Right lobe of liver (tissue), 6 donors: ENCODE results near the gene CAMKK2. TPM values are rescaled to one million over a fixed set of nuclear protein-coding genes. Genes with fewer than 3 reads are reported as not detected.
"Not testable (repeated sequence)": the region's sequence is repeated elsewhere in the genome, so short reads cannot be mapped to it uniquely, and the experiment has no call there.

Experiments
- ATAC-seq, 4 donors: fragments of 200-7000 bp; cut with Tn5 transposase; one replicate each; pipeline ENCODE4 v1.9.1; 2020; ENCODE audit warnings: mild to moderate bottlenecking in 4 of 4, moderate library complexity in 4 of 4
- DNase-seq, 3 donors: peaks; one replicate each; pipeline ENCODE4 v3.0.0-alpha.2; 2020
- H3K27ac ChIP-seq, 3 donors: fragments of 200-600 bp; one replicate each; pipeline ENCODE4 v1.8.0; 2022
- H3K27me3 ChIP-seq, 2 donors: fragments of 200-600 bp; one replicate each; pipeline ENCODE4 v1.8.0; 2022
- H3K36me3 ChIP-seq, 4 donors: fragments of 200-600 bp; sonication (generic) in 1 of 4; one replicate each; pipeline versions ENCODE4 v1.5.1 to v1.8.0; 2017 to 2022; ENCODE audit warnings: control low read depth in 1 of 4
- H3K4me1 ChIP-seq, 4 donors: fragments of 200-600 bp; sonication (generic) in 1 of 4; one replicate each; pipeline versions ENCODE4 v1.5.1 to v1.8.0; 2017 to 2022; ENCODE audit warnings: control low read depth in 1 of 4
- H3K4me3 ChIP-seq, 3 donors: fragments of 200-600 bp; one replicate each; pipeline ENCODE4 v1.8.0; 2022
- H3K9me3 ChIP-seq, 4 donors: fragments of 200-600 bp; sonication (generic) in 1 of 4; one replicate each; pipeline versions ENCODE4 v1.5.1 to v1.8.0; 2017 to 2022; ENCODE audit warnings: control low read depth in 1 of 4
- CTCF ChIP-seq, 4 donors: fragments of 200-600 bp in 3 of 4; fragments of 450-650 bp in 1 of 4; IDR thresholded peaks; one replicate each; pipeline versions ENCODE4 v1.5.1 to v1.8.0; 2016 to 2022; ENCODE audit warnings: antibody characterized with exemption in 4 of 4, mild to moderate bottlenecking in 2 of 4
- POLR2A ChIP-seq: fragments of 450-650 bp; IDR thresholded peaks from one replicate; pipeline ENCODE4 v1.6.1; 2017; ENCODE audit warnings: antibody characterized with exemption, mild to moderate bottlenecking
- WGBS: methylation state at CpG from one replicate; pipeline ENCODE4 v1.1.6; 2018; ENCODE audit warnings: low coverage, low lambda C conversion rate; ENCODE audit not compliant: insufficient coverage; ENCODE audit errors: missing lambda C conversion rate; 5-methylcytosine and 5-hydroxymethylcytosine counted together
- intact Hi-C, 2 donors: fragments of 100-400 bp; cut with DNase I; formaldehyde crosslinking; loops; one replicate each; pipeline versions ENCODE4 v1.11.2 to v1.14.1; 2022
- total RNA-seq, 6 experiments: library from RNA; depleted of rRNA in 2 of 6; stranded (reverse); fragments of >200 nt in 2 of 6; fragmentation: NEBNext Ultra II Directional in 3 of 6; extraction: Animal tissue kit (Norgen Biotek cat#: 25700) in 3 of 6; gene quantifications; one replicate each; pipeline versions ENCODE4 v1.1.0 to v1.2.4, GENCODE V29; 2016 to 2023
- donor health status: DM: no; HTN: yes; CAD: no.
- donor health status: DM: no; HTN: no; CAD: no.
- donor health status: DM: no; HTN: no; CAD: no.
- donor health status: DM: no; HTN: yes; CAD: no.
- donor health status: DM: no; HTN: yes; CAD: no.

Gene CAMKK2
- total RNA-seq, 6 experiments from 2014 or later, result 20.6 to 31.8 (median 24.1) TPM

GRCh38 chr12:121300083-121300819, 3.7 kb upstream of the CAMKK2 start:
- no peaks in the 10 kb centered on the region for H3K36me3 ChIP-seq
- H3K9me3 ChIP-seq, result no peaks in the 10 kb centered on the region
- DNase-seq (peak in 1 of 3 donors; percentile 15), ATAC-seq (no peak)
- intact Hi-C loops, result no loop called here
- no peaks in the 10 kb centered on the region for H3K27me3 ChIP-seq
- no peak overlapping the region for H3K4me3 ChIP-seq
- TF ChIP-seq POLR2A, result no peak
- TF ChIP-seq CTCF (IDR thresholded peaks at IDR 0.05), result no peak
- no peak overlapping the region for H3K27ac ChIP-seq
- peaks cover 0 to 11% (median 2%) of the 10 kb centered on the region in 4 donors for H3K4me1 ChIP-seq
- WGBS, result 86% methylated on average over 4 of the region's 4 CpGs

GRCh38 chr12:121299662-121300061, 3.2 kb upstream of the CAMKK2 start:
- H3K9me3 ChIP-seq, result no peaks in the 10 kb centered on the region
- no peak overlapping the region for H3K27ac ChIP-seq
- intact Hi-C loops, result no loop called here
- H3K36me3 ChIP-seq, result no peaks in the 10 kb centered on the region
- H3K27me3 ChIP-seq, result no peaks in the 10 kb centered on the region
- peaks cover 0 to 17% (median 5%) of the 10 kb centered on the region in 4 donors for H3K4me1 ChIP-seq
- ATAC-seq, result no peak
- 98% methylated on average over 4 of the region's 4 CpGs for WGBS
- H3K4me3 ChIP-seq, result no peak overlapping the region
- TF ChIP-seq CTCF (IDR thresholded peaks at IDR 0.05), result no peak
- TF ChIP-seq POLR2A, result no peak
- peak in 1 of 3 donors; percentile 14 for DNase-seq

GRCh38 chr12:121298411-121298810, 1.9 kb upstream of the CAMKK2 start:
- H3K9me3 ChIP-seq, H3K27ac ChIP-seq, intact Hi-C loops, H3K36me3 ChIP-seq, H3K4me3 ChIP-seq, H3K27me3 ChIP-seq, ATAC-seq: not testable (repeated sequence)
- H3K4me1 ChIP-seq, result peaks cover 0 to 20% (median 6%) of the 10 kb centered on the region in 4 donors
- DNase-seq, result peak in 1 of 3 donors; percentile 40
- WGBS, result 93% methylated on average over 6 of the region's 13 CpGs

GRCh38 chr12:121297435-121297991, 1.0 kb upstream of the CAMKK2 start:
- peak in 1 of 3 donors; percentile 54 for DNase-seq

More at GRCh38 chr12:121297435-121297991, 1.0 kb upstream of the CAMKK2 start:
- peak; percentile 1 to 20 (median 13) for ATAC-seq
- no peaks in the 10 kb centered on the region for H3K9me3 ChIP-seq
- no peaks in the 10 kb centered on the region for H3K27me3 ChIP-seq
- H3K4me3 ChIP-seq, result peak overlapping the region; percentile 80 to 98 (median 83)
- peak overlapping the region; percentile 71 to 87 (median 72) for H3K27ac ChIP-seq
- TF ChIP-seq POLR2A (no peak), CTCF (IDR thresholded peaks at IDR 0.05) (no peak)
- H3K36me3 ChIP-seq, result no peaks in the 10 kb centered on the region
- H3K4me1 ChIP-seq, result peaks cover 0 to 20% (median 6%) of the 10 kb centered on the region in 4 donors
- intact Hi-C loops, result no loop called here
- under 1% methylated on average over 19 of the region's 21 CpGs for WGBS
